ENCODE results near the gene ZFPL1. TPM values are rescaled to one million over a fixed set of nuclear protein-coding genes. Genes with fewer than 3 reads are reported as not detected.

The ZFPL1 gene
- total RNA-seq, 1 donor from 2014 or later: 37.9 TPM

DNA sequence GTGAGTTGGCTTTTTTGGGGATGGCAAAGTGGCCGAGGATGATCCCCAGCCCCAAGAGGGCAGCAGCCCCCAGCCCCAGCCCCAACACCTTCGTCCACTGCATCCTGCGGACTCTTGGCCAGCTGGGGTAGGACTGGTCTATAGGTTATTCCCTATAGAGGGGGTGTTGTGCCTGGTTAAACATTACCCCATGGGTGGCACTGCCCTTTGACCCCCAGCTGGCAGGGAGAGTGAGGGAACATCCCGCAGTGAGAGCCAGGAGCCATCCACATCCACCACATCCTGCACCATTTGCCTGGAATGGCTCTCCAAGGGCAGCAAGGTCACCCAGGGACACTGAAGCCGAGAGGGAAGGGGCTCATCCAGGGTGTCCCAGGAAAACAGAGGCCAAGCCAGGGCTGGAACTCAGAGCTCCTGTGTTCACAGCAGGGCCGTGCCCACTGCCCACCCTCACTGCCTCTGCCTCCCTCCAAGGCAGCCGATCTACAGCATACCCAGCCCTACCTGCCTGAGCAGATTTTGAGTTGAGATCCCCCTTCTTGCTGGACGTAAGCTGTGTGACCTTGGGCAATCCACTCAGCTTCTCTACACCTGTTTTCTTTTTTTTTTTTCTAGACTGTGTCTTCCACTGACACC lies 25.5 kb upstream of the ZFPL1 start, which contains the start of gene NAALADL1:
TSS of gene NAALADL1 (minus strand) at position 135 of the 636 bp plus-strand sequence. CDS start at position 103, 32 bp downstream.
- no peak for DNase-seq (ENCODE audit: low read depth)
- H3K4me3 Mint-ChIP-seq (ENCODE audit: unreplicated experiment): no peak within 1 kb of the TSS
- peaks cover 3% of the 10 kb centered on the region for H3K36me3 Mint-ChIP-seq (ENCODE audit: low read depth, unreplicated experiment)

DNA sequence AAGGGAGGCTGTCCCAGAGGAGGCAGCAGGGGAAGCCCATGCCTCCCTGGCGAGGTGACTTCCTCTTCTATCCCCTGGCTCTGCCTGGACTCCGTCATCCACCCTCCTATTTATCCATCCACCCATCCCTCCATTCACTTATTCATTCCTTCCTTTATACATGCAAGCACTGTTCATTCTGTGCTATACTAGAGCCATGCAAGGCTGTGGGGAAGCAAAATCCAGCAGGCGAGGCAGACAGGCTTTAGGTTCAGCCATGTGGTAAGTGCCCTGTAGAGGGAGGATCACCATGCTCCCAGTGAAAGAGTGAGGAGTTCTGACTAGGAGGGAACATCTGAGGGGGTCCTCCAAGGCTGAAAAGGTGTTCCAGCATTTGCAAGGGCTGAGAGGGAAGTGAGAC lies 24.5 kb upstream of the ZFPL1 start:
- peaks cover 3% of the 10 kb centered on the region for H3K36me3 Mint-ChIP-seq (ENCODE audit: low read depth, unreplicated experiment)
- H3K9ac ChIP-seq (ENCODE audit: low read length): no peak overlapping the region
- no peaks in the 10 kb centered on the region for H4K20me1 ChIP-seq (ENCODE audit: insufficient read depth, low read length)
- H3K4me1 Mint-ChIP-seq (ENCODE audit: low read depth, unreplicated experiment): peaks cover 9% of the 10 kb centered on the region
- H3K79me2 ChIP-seq (ENCODE audit: insufficient read depth, low read length): no peaks in the 10 kb centered on the region
- H3K9me3 Mint-ChIP-seq (ENCODE audit: unreplicated experiment): no peaks in the 10 kb centered on the region
- no peak overlapping the region for H3K27ac ChIP-seq (ENCODE audit: low read depth, low read length)
- H3K4me1 ChIP-seq (ENCODE audit: insufficient read depth, low read length): no peaks in the 10 kb centered on the region
- H2AFZ ChIP-seq (ENCODE audit: low read depth, low read length): no peak overlapping the region
- DNase-seq (ENCODE audit: low read depth) (no peak), FAIRE-seq (no peak)
- no peak overlapping the region for H3K4me3 Mint-ChIP-seq (ENCODE audit: unreplicated experiment)
- no peaks in the 10 kb centered on the region for H3K36me3 ChIP-seq (ENCODE audit: insufficient read depth, low read length)
- no peak overlapping the region for H3K4me2 ChIP-seq (ENCODE audit: low read length)
- TF ChIP-seq EZH2 (IDR thresholded peaks at IDR 0.05; ENCODE audit: insufficient read depth, low read length): no peak
- TF ChIP-seq CTCF (IDR thresholded peaks at IDR 0.05; ENCODE audit: insufficient read depth, low read depth, low read length): no peak
- H3K4me3 ChIP-seq (ENCODE audit: insufficient read depth, low read depth, low read length): no peak overlapping the region
- H3K9me3 ChIP-seq (ENCODE audit: insufficient read depth, low read depth, low read length): no peaks in the 10 kb centered on the region
- H3K27me3 Mint-ChIP-seq (ENCODE audit: low read depth, unreplicated experiment): peaks cover 34% of the 10 kb centered on the region
- H3K27me3 ChIP-seq (ENCODE audit: insufficient read depth, low read length): no peaks in the 10 kb centered on the region
- no peak overlapping the region for H3K27ac Mint-ChIP-seq (ENCODE audit: unreplicated experiment)

More for the DNA sequence above, 25.5 kb upstream of the ZFPL1 start, which contains the start of gene NAALADL1:
- no peaks in the 10 kb centered on the region for H3K9me3 Mint-ChIP-seq (ENCODE audit: unreplicated experiment)
- Histone ChIP-seq H3K9me3 (ENCODE audit: insufficient read depth, low read depth, low read length) (no peaks in the 10 kb centered on the region), H3K36me3 (ENCODE audit: insufficient read depth, low read length) (no peaks in the 10 kb centered on the region), H3K9ac (ENCODE audit: low read length) (no peak within 1 kb of the TSS), H4K20me1 (ENCODE audit: insufficient read depth, low read length) (no peaks in the 10 kb centered on the region), H3K4me3 (ENCODE audit: insufficient read depth, low read depth, low read length) (no peak within 1 kb of the TSS), H2AFZ (ENCODE audit: low read depth, low read length) (no peak within 1 kb of the TSS), H3K79me2 (ENCODE audit: insufficient read depth, low read length) (no peaks in the 10 kb centered on the region), H3K27ac (ENCODE audit: low read depth, low read length) (no peak within 1 kb of the TSS), H3K4me2 (ENCODE audit: low read length) (no peak within 1 kb of the TSS), H3K27me3 (ENCODE audit: insufficient read depth, low read length) (peaks cover under 1% of the 10 kb centered on the region), H3K4me1 (ENCODE audit: insufficient read depth, low read length) (no peaks in the 10 kb centered on the region)
- TF ChIP-seq CTCF (IDR thresholded peaks at IDR 0.05; ENCODE audit: insufficient read depth, low read depth, low read length) (no peak), EZH2 (IDR thresholded peaks at IDR 0.05; ENCODE audit: insufficient read depth, low read length) (no peak)
- FAIRE-seq: no peak
- H3K27me3 Mint-ChIP-seq (ENCODE audit: low read depth, unreplicated experiment): peaks cover 42% of the 10 kb centered on the region
- H3K27ac Mint-ChIP-seq (ENCODE audit: unreplicated experiment): no peak within 1 kb of the TSS
- peaks cover 9% of the 10 kb centered on the region for H3K4me1 Mint-ChIP-seq (ENCODE audit: low read depth, unreplicated experiment)

All from astrocyte (in vitro differentiated cells and primary cell).